EL (cell line): ENCODE results near the gene PLPPR1.
"Not testable (repeated sequence)": the region's sequence is repeated elsewhere in the genome, so short reads cannot be mapped to it uniquely, and the experiment has no call there.

Experiments
- DNase-seq: peaks from one replicate; pipeline ENCODE4 v3.0.0-alpha.2; 2016

PLPPR1 gene

DNA sequence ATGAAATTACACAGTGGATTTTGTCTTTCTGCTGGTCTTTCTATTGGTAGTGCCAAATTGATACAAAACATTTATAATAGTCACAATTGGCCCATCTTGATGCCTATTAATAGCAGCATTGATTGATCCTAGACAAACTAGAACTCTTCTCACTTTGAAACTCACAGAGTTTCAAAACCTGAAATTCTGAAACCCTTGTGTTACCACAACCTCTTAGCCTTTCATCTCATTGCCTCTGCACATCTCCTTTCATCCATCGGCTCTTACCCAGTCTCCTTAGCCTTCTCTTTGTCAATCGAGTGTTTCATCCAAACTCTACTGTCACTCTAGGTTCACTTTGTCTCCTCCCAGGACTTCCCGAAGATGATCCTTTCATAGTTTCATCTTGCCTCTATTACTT, 22.1 kb downstream of the PLPPR1 start:
- no peak for DNase-seq

DNA sequence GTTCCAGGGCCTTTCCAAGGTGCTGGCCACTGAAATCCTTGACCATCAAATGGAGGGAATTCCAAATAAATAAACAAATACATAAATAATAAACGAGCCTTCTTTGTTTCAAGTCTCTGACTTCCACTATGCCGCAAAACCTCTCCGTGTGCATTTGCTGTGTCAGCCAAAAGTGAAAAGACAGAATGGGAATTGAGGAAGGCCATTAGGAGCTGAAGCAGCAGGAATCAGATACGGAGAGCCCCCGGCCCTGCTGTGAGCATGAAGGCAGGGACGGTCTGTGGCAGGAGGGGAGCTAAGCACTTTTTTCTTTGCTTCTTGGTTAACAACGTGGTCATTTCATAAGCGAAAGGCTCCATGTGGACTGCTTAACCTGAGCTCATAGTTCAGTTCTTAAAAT, 26.1 kb downstream of the PLPPR1 start:
- no peak for DNase-seq

DNA sequence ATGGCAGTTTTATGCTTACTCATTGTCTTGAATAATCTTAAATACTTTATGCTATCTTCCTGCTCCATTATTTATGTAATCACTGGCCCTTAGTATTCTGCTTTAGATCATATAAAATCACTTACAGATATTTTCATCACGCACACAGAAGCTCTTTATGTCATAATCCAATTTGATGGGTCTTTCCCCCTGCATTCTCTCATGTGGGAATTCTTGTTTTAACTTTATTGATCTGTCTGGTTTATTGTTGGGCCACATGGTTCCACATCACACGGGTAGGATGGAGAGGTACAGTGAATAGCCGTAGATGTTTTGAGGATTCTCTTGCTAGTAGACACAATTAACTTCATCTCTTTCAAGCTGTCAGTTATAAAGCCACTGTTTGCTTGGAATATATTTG, 27.0 kb downstream of the PLPPR1 start:
- no peak for DNase-seq

DNA sequence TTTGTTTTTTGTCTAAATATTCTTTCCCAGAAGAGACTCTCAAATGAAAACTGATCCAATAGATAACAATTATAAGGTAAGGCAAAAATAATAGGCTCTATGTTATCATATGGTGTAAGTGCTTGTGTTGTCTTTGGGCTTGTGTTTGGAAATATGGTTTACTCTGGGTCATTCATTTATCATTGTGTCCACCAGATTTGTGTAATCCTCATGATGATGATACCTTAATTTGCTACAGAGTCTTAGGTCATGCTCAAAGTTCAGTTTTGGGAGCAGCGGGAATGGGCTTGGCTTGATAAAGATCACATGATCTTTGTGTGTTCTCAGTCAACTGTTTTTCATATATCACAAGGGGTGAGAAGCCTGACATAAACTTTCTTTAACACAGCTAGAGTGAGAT, 34.2 kb downstream of the PLPPR1 start:
- no peak for DNase-seq

DNA sequence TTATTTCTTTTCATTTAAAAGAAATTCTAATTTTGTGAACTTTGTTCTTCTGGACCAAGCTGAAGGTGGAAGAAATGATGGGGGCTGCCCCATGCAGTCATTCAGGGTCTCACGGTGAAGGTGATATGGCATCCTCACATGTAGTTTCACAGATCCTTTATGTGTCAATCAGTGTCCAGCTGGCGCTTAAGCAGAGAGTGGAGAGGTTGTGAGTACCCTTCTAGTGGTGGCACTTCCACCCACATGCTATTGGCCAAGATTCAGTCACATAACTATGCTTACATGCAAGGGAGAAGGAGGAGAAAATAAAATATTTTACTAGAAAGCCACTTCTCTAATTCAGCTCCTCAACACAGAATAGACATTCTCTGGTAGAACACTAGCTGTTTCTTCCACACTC, 34.7 kb downstream of the PLPPR1 start:
- DNase-seq: no peak

DNA sequence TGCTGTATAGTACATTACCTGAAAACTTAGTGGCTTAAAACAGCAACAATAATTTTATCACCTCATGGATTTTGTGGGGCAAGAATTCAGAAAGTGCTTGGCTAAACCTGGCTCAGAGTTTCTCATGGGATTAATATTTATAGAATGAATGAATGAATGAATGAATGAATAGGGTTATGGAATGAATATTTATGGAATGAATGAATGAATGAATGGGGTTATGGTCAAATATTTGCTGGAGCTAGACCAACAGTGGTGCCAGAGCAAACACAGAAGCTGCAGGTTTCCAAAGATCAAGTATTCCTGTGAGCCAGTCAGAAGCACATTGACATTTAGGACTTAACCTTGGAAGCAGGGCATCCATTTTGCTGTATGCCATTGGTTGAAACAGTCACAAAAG, 35.7 kb downstream of the PLPPR1 start:
- DNase-seq: no peak

DNA sequence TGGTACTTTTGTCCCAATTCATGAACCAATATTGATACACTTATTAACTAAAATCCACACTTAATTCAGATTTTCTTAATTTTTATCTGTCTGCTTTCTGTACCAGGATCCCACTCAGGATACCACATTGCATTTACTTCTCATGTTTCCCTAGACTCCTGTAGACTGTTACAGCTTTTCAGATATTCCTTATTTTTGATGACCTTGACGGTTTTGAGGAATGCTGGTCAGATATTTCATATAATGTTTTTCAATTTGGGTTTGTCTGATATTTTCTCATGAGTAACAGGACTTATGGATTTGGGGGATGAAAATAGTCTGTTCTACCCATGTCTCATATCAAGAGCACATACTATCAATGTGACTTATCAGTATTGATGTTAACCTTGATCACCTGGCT, 37.4 kb downstream of the PLPPR1 start:
- no peak for DNase-seq

DNA sequence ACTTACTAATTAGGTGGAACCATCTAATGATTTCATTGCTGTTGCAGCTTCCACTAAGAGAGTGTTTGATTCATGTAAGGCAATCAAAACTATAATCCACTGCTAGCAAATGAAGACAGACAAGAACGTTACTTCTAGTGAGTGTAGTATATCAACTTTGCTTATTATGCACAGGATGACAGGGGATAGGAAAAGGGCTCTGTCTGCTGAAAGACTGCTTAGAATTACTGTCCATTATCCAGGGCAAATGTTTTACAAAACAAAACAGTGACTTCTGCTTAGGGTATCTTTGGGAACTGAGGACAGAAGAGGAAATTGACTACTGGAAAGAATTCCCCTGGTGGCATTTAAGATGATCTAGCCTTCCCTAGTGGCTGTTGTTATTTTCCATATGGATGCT, 40.2 kb downstream of the PLPPR1 start:
- DNase-seq: no peak

DNA sequence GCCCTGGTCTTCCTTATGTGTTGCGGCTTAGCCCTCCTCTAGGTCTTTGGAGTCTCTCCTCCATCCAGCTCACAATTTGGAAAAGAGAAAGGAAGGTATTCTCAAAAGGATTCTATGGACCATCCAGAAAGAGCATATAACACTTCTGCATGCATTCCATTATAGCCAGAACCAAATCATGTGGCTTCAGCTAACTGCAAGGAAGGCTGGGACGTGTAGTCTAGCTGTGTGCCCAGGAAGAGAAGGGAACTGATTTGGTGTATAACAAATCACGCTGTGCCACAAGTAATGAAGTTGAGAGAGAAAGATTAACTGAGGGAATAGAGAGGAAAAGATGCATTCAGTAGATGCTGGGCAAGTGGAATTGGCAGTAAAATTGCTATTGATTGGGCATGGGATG, 43.7 kb downstream of the PLPPR1 start:
- DNase-seq: no peak

DNA sequence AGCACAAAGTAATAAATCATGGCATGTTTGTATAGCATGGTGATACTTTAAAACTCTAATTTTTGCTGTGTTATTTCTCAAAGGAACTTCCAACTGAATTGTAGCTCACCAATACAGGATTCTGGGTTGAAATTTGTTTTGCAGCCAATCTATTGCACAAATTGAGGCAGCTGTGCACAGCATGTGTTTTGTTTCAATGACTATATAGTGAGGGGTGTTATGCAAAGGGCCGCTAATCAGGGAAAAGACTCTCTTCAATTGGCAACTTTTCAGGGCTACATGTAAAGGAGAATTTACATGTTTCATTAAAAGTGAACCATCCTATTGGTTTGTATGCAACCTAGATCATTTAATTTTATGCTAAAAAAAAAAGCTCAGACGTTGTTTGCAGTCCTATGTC, 44.6 kb downstream of the PLPPR1 start:
- DNase-seq: no peak

DNA sequence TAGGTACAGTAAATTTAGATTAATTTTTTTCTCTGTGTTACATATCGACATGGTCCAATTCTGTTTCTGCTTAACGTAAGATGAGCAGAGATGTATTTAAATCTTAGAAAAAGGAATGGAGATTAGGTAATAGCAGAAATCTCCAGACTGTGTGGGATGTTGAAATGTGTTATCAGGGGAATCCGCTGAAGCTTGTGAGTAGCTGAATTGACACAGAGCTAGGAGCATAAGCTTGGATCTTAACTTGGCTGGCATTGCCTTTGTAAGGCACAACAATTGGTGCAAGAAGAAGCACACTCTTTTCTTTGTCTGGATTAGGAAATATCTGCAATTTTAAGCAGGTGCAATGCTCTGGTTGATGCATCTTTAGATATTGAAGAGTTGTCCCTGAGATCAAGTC, 53.1 kb downstream of the PLPPR1 start:
- DNase-seq: no peak

DNA sequence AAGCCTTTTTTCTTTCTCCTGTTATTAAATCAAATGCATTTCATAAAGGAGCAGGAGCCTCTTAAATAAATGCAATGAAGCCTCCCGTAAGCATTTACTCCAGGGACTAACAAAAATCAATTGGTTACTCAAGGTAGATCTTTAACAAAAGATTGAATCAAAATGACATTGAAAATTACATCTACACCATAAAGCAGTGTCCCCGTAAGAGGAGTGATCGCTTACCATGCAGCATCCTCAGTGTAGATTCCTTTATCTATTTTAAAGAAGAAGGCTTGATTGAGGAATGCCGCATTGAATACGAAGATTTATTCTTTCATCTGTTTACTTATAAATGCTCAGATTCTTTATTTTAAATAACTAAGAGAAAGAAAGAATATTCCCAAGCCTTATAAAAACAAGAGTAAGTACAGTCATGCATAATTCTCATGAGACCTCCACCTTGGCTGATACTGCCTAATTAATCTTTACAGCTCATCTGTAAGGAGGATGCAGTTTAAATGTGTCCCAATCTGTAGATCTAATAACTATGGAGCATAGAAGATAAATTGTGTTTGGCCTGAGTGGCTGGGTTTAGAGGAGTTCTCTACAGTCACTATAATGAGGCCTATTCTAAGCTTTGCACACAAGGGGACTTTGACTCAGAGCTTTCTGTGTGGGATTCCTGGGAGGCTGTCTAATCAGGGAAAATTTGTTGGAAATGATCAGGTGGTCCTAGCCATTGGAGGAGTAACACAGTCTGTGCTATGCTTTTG, 55.1 kb downstream of the PLPPR1 start:
- no peak for DNase-seq

DNA sequence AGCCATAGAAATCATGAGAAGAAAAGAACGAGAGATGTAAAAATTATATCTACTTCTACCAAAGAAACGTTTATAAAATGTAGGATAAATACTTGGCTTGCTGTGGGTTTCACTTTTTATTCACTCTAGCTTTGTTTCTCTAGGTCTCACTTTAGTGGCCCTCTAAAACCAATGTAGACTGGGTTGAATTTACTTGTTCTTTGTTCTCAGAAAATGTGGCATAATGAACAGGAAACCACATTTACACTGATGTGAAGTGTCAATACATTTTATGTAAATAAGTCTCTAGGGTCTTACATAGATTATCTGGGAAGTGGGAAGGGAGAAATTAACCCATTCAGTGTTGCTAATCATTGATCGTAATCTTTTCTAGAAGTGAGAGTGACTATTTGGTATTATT, 58.9 kb downstream of the PLPPR1 start:
- no peak for DNase-seq

DNA sequence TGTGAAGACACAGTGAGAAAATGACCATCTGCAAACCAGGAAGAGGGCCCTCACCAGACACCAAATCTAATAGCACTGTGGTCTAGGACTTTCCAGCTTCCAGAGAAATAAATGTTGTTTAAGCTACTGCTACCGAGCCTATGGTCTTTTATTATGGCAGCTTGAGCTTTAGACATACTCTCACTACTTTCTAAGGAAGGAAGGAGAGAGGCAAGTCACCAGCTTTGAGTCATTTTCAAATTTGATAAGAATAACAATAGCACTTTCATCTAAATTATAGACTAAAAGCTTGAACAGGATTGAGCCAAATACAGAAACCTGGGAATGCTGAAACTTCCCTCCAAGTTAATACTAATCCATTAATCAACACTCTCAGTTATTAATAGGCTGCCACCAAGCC, 64.4 kb downstream of the PLPPR1 start:
- DNase-seq: no peak

DNA sequence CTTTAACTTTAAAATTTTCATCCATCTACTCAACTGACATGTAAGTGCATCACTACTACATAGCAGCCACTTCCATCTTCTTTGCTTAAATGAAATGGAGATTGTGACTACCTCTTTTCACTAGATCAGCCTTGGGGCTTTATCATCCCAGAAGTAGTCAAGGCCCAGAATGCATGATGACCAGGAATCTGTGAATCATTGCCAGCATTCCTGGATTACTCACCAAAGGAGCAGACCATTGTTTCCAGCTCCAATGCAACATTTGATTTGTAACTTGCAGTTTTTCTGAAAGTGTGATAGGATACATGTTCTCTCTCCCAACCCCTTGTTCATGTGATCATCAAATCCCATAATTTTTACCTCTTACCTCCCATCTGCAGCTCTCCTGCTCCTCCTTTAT, 65.1 kb downstream of the PLPPR1 start:
- DNase-seq: peak; percentile 36

DNA sequence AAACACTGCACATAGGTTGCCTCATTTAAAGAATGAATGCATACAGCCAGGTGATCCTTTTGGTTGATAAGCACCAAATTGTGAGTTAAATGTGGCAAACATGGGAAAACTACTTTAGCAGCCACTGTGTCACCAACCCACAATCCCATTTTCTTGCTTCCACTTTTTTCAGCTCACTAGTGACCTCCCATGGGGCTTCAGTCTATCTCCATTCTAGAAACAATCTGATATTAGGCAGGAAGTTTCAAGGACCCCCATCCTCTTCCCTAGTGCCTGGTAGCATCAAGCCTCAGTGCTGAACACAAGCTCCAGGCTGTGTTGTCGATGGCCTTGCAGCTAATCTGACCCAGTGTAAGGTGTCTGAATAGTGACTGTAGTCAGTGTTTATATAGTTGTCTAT, 66.2 kb downstream of the PLPPR1 start:
- DNase-seq: no peak

DNA sequence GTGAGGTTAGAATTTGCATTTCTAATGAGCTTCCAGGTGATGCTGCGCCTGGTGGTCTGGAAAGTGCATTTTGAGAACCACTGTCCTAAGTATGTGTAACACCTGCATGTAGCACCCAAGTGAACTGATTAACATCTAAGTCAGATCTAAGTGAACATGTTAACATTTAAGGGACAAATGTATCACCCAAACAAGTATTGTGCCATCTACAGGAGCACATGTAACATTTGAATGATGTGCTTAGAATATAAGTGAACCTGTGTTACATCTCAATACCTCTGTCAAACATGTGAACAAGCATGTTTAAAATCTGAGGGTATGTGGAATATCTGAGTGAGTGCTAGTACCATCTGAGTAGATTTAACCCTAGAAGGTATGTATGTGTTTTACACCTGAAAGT, 68.7 kb downstream of the PLPPR1 start:
- DNase-seq: no peak

DNA sequence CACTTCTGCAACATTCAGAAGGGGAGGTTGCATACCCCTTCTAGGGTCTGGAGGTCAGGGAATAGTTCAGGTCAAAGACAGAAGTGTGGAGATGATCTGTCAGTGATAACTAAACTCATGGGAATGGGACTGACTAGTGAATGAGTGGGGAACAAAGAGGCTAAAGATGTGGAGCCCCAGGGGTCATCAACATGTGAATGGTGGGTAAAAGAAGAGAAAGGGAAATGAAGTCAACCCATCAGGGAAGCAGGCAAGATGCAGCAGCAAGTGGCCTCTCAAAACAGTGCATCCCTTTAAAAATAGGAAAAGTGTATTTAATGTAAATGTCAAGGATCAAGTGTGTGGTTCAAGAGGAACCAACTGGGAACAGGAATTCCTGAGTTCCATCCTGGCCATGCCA, 69.9 kb downstream of the PLPPR1 start:
- no peak for DNase-seq

DNA sequence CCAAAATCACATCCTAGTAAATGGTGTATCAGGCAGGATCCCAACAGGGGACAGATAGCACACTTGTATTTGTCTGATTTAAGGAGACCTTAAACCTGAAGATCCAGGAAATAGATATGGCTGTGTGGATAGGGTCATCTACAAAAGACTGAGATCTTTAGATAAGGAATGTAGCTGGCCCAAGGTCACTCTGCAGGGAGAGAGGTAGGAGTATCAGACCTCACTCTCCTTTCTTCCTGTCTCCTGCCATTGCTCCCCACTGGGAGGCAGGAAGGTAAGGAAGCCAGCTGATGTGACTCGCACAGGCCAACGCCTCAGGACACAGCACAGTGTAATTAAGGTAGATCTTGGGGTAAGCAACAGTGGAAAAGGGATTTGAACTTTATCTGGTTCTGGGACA, 85.8 kb downstream of the PLPPR1 start:
- DNase-seq: no peak

DNA sequence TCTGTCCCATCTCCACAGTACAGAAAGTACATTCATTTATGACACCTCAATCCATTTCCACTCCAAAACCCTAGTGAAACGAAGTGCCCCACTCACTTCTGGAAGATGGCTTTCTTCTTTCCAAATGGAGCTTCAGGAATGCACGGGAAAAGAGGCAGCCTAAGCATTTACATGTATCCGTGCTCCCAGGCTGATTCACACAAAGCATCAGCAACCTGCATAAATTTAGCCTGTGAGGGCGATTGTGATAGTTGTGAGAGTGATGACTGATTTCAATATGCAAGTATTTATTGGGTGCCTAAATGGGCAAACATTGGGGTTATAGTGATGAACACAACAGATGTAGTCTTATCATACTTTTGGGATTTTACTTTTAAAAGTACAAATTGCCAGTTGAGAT, 86.6 kb downstream of the PLPPR1 start:
- no peak for DNase-seq

DNA sequence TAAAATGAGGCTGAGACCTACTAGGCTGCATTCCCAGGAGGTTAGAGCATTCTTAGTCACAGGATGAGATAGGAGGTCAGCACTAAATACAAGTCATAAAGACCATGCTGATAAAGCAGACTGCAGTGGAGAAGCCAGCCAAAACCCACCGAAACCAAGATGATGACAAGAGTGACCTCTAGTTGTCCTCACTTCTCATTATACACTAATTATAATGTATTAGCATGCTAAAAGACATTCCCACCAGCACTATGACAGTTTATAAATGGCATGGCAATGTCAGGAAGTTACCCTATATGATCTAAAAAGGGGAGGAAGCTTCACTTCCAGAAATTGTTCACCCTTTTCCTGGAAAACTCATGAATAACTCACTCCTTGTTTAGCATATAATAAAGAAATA, 88.6 kb downstream of the PLPPR1 start:
- no peak for DNase-seq

DNA sequence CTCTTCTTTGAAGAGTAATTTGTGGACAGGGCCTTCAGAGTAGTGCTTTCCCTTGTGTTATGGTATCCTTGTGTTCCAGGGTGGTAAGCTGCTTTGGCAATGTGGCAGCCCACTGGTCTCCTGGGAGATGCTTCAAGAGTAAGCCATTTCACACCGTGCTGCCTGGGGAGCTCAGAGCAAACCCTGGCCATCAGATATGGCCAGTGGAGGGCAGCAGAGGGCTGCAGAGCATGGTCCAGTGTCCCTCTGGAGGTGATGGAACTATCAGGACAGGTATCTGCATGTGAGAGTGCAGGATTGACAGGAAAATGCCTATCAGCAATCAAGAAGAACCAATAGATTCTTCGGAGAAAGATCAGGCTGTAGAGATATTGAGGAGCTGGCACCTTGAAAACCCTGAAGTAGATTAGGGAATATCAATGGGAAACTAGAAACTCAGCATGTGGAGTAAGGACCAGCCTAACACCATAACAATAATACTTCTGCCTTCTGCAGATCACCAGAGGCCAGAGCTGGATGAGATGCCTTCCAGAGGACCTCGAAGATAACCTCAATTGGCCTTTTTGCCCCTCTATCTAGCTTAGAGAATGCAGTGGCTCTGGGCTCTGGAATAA, 90.8 kb downstream of the PLPPR1 start:
- peak; percentile 33 for DNase-seq

DNA sequence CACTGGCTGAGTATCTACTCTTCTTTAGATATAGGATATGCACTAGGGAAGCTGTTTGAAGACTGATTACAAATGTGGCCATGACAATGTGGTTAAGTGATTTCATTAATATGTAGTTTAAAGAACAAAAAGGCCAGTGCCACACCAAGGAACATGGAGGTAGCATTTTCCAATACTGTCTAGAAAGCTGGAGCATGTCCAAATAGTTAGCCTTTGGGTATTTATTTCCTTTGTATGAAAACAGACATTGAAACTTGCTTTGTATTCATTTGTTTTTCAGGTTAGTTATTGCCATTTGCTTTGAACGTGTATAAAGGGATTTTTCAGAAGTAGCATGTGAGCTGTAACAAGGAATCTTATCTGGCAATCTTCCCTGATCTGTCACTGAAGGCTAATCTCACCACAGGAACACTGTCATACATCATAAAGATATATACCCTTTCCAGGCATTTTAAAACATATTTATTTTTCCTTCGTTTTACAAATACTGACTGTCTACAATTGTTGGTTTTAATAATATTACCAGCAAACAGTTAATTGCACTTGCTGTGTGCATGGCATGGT, 93.4 kb downstream of the PLPPR1 start:
- no peak for DNase-seq

DNA sequence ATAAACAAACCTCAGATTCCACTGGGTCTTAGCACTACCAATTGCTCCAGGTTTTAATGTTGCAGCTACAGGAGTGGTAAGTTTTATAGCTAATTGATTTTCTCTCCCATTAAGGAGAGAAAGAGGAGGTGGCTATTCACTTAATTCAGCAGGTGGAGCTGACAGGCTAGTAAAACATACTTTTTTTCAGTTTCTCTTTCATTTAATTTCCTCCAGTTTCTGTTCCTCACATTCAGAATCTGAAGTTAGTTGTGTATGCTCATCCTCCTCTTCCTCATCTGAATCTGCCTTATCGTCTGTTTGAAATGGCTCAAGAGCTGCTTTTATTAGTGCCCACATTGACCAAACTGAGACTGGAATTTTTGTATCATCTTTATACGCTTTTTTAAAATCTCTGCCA, 98.0 kb downstream of the PLPPR1 start:
- no peak for DNase-seq

DNA sequence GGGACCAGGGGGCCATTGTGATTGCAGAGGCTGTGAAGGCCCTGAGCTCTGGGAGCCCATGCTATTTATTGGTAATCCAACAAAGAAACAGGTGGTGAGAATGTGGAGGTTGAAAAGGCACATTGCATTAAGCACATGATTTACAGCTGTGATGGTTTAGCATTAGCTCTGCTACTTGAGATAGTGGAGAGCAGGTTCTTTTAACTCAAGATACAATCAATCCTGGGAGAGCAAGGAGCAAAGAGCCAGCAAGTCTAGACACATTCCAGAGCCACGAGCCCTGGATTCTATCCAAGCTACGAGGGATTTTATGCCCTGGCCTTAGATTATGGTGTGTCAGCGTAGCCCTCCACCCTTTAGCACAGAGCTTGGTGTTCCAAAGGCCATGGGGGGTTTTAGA, 98.8 kb downstream of the PLPPR1 start:
- DNase-seq: not testable (repeated sequence)
